GM18907 (cell line): ENCODE data around the gene IPCEF1.

Experiments
- ATAC-seq: cut with Tn5 transposase; IDR thresholded peaks from one replicate; pipeline ENCODE4 v1.9.1; 2021; ENCODE audit warnings: mild to moderate bottlenecking, moderate library complexity; ENCODE audit not compliant: unreplicated experiment

The IPCEF1 gene

DNA sequence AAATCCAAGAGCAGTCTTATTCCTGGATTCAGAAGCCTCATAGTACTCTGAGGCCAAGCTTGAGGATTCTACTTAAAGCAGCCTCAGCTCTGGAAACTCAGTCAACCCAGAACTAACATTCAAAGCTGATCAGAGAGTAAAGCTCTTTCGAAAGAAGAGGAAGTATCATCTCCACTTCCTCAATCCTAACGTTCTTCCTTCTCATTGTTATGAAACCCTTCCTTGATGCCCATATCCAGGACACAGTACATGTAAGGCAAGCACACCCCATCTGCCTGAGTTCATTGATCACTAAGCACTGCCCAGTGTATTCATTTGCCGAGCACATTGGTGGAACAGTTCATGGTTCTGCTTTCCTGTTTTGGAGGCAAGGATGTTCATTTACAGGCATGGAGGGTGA, at the start of gene IPCEF1:
TSS of gene IPCEF1 (minus strand) at position 114 of the 400 bp plus-strand sequence. CDS start 90,856 bp downstream, outside the sequence.
- ATAC-seq: peak; percentile 29

GRCh38 chr6:154406301-154406700, 49.7 kb upstream of the IPCEF1 start:
- ATAC-seq: no peak

DNA sequence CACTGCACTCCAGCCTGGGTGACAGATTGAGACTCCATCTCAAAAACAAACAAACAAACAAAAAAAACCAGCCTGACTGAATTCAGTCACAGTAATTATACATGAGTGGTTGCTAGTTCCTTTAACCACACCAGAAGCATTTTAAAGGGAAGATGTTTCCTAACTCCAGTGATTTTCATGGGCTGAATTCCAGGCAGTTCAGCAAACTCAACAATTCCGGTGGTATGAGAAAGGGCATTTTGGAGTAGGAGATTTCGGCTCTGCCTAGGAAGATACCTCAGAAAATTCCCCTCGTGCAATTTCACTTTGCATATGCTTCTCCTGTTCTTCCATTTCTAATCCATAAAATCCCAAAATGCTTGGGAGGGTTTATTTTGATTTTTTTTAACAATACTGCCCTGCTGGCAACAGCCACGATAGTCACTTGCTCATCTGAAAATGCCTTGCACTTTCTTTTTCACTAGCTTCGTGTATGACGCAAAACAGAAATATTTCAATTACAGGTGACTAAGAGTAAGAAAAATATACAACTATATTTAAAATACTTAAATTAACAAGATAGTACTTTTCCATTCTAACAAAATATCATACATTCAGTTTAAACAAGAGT, 48.3 kb upstream of the IPCEF1 start:
- no peak for ATAC-seq

DNA sequence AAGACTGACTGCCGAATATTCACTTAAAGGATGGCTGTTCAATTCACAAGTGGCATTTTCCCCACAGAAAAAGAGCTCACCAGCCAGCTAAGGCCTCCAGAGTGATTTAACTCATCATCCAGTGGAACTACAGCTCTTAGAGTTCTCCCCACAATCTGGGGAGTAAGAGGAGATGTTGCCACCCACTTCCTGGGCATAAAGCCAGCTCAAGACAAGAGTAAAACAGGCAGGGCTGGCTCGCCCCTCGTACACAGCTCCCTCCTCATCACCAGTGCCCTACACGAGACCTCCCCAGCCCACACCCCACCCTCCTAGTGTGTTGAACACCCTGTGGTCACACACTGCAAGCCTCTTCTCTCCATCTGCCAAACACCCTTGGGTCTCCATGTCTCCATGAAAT, 47.2 kb upstream of the IPCEF1 start:
- ATAC-seq: no peak

DNA sequence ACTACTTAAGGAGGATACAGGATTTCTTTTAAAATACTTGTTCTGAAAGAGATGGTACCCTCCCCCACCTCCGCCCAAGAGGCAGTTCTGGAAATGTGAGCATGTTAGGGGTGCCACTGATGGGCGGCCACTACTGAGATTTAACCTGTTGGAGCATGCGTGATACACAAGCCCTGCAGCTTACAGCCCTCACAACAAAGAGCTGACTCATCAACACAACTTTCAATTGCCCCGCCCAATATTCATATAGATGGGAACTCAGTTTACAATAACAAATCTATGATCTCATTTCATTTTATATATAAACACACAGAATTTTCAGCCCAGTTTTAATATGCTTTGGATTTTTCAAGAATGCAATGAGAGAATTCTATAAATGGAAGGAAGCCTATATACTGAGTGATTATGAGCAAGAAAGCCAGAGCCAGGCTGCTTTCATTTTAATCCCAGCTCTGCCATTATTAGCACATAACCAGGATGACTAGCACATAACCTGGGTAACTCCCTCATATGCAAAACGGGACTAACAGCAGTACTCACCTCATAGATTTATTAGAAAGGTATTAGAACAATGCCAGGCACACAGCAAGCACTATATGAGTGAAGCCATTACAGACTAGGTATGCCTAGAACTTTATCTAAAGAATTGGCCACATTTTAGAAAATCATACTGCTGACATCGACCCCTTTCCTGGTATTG, 45.6 kb upstream of the IPCEF1 start:
- ATAC-seq: no peak

DNA sequence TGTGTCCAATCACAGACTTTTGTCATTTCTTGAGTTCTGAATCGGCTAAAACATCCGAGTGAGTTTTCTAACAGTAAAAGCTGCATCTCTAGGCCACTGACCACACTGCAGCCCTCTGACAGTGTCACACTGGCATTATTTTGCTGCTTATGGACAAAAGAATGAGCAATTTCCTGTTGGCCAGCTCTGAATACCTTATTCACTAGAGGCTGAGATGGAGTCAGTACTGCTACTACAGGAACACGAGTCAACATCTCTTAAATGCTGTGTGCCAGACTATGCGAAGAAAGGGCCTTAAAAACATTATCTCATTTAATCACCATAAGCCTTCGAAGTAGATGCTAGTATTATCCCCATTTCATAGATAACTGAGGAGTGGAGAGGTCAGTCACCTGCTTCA, 42.5 kb upstream of the IPCEF1 start:
- no peak for ATAC-seq

DNA sequence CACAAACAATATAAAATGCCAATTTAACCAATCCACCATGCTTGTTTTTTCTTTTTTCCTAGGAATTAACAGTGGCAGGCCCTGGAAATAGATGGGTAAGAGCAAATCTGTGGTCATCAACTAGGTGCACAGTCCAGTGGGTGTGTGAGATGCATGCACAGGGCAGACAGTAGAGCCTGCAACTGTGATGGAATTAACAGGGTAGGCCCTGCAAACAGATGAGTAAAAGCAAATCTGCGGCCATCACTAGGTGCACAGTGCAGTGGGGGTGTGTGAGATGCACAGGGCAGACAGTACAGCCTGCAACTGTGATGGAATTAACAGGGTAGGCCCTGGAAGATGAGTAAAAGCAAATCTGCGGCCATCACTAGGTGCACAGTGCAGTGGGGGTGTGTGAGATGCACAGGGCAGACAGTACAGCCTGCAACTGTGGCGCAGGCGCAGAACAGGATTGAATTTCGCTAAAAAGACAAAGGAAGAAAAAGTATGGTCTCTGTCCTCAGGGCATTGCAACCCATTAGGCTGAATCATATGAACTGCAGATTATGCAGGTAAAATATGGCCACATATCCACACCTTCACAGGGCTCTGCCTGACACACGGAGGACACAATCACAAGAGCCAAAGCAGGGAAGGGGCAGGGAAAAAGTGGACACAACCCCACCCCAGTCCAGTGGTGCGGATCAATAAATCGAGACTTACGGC, 41.0 kb upstream of the IPCEF1 start:
- no peak for ATAC-seq

DNA sequence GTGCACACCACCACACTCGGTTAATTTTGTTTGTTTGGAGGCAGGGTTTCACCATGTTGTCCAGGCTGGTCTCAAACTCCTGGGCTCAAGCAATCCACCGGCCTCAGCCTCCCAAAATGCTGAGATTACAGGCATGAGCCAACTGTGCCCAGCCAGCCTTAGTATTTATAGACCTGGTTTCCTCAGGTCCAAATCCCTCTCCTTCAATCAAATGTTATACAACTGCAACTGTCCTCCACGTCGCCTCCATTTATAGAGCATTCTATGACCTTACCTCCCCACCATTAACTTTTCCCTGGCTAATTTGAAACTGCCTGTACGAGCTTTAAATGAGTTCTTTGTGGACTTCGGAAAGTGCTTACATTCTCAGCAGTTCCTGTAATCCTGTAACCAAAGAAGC, 39.3 kb upstream of the IPCEF1 start:
- ATAC-seq: no peak

GRCh38 chr6:154395316-154395715, 38.7 kb upstream of the IPCEF1 start:
- no peak for ATAC-seq

DNA sequence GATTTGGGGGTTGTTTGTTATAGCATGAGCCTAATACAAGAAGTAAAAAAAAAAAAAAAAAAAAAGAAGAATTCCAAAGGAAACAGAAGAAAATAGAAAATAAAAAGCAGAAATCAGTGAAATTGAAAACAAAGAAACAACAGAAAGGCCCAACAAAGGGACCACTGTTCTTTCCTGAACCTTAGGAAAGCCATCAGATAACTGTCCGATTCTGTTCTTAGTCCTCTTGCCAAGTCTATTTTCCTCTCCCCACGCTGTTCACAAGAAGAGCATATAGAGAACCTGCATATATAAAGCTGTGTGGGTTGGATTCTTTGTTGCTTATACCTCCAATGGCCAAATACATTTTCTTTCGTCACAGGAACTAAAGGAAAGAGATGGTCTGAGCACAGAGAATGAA, 38.0 kb upstream of the IPCEF1 start:
- no peak for ATAC-seq

DNA sequence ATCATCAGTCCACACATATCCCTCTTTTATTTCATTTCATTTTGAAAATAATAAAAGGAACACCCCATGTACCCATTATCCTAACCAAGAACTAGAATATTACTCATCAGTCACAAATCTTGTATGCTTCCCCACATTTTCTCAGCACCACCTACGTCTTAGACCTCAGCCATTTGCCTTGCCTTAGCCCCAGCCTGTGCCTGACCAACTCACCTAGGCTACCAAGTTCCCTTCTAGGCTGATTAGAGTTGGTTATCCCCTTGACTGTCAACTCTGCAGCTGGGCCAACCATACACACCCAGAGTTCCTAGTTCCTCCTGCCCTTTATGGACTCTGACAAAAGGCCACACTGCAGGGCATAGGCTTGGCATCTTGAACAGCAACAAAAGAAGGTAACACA, 33.4 kb upstream of the IPCEF1 start:
- no peak for ATAC-seq

DNA sequence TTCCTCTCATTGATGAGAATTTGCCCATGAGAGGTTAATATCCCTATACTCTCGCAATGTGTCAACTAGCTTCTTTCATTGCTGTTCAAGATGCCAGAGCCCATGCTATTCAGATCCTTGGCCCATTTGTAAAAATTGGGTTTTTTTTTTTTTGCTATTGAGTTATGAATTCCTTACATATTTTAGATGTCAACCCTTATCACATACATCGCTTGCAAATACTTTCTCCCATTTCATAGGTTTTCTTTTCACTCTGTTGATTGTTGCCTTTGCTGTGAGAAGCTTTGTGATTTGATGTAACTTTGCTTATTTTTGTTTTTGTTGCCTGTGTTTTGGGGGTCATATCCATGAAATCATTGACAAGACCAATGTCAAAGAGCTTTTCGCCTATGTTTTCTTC, 32.2 kb upstream of the IPCEF1 start:
- no peak for ATAC-seq

DNA sequence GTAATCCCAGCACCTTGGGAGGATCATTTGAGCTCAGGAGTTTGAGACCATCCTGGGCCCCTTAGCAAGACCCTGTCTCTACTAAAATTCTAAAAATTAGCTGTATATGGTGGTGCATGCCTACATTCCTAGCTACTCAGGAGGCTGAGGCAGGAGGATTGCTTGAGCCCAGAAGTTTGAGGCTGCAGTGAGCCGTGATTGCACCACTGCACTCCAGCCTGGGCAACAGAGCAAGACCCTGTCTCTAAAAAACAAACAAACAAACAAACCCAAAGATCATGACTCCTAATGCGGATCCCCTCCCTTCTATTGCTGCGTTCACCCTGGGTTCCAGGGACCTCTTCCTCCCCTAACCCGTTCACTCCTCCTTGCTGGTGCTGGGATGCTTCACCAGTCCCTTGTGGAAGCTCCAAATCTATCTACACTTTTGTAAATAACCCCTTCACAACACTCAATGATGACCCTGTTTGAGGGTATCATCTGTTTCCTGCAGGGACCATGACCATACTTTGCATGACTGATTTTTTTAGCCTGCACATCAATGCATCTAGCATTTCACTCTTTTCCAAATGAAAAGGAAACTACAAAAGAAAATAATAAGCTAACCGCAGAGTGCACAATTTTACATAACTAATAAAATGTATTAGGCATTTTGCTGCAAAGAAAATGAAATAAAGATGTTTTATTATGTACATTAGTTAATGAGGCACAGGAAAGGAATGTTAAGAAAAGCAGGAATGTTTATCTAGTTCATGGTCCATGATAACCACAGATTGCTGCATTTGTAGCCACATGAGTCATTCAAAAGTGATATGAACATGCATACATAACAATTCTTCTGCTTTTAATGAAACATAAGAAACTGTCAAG, 30.5 kb upstream of the IPCEF1 start:
- no peak for ATAC-seq

- no peak for ATAC-seq
These were observed 27.6 kb upstream of the IPCEF1 start for GRCh38 chr6:154384191-154384590.

DNA sequence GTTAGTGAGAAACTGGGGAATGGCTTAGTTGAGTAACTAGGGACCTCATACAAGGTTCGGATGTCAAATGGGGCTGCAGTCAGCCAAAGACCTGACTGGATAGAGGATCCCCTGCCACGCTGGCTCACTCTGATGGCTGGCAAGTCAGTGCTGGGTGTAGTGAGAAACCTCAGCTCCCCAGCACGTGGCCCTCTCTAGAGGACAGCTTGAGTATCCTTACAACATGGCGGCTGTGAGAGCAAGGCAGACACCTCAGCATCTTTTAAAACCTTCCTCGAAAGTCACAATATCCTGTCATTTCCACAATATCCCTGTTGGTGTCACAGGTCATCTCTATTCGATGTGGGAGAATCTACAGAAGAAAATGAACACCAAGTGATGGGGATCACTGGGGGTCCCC, 26.7 kb upstream of the IPCEF1 start:
- ATAC-seq: no peak

GRCh38 chr6:154382740-154383139, 26.1 kb upstream of the IPCEF1 start:
- no peak for ATAC-seq

GRCh38 chr6:154381548-154381947, 24.9 kb upstream of the IPCEF1 start:
- no peak for ATAC-seq

- no peak for ATAC-seq
These were observed 24.1 kb upstream of the IPCEF1 start for GRCh38 chr6:154380741-154381140.

DNA sequence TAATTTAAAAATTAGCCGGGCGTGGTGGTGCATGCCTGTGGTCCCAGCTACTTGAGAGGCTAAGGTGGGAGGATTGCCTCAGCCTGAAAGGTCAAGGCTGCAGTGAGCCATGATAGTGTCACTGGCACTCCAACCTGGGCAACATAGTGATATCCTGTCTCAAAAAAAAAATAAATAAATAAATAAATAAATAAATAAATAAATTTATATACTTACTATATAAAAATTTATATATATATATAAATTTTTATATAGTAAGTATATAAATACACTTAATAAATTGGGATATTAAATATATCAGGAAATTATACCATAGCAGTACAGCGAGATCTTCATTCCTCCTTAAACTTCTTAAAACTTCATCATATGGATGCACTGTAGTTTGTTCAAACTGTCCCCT, 23.0 kb upstream of the IPCEF1 start:
- no peak for ATAC-seq

GRCh38 chr6:154378518-154378917, 21.9 kb upstream of the IPCEF1 start:
- ATAC-seq: no peak

- ATAC-seq: no peak
These were observed 21.1 kb upstream of the IPCEF1 start for GRCh38 chr6:154377726-154378125.
